GM12864 (cell line): ENCODE data around the gene WWOX.

Experiments
- DNase-seq: peaks from one replicate; pipeline ENCODE4 v3.0.0-alpha.2; 2011; ENCODE audit warnings: low read depth
- H3K4me3 ChIP-seq: 2 replicates; pipeline ENCODE4 v1.5.1; 2011; ENCODE audit warnings: mild to moderate bottlenecking, low read depth, low read length, control low read depth
- TF ChIP-seq, protein P1 (sequence below): IDR thresholded peaks from 2 replicates; pipeline ENCODE4 v1.5.1; 2011; ENCODE audit warnings: low read depth, mild to moderate bottlenecking, moderate library complexity, low read length, control low read depth, inconsistent platforms; ENCODE audit errors: missing control alignments

The WWOX gene

DNA sequence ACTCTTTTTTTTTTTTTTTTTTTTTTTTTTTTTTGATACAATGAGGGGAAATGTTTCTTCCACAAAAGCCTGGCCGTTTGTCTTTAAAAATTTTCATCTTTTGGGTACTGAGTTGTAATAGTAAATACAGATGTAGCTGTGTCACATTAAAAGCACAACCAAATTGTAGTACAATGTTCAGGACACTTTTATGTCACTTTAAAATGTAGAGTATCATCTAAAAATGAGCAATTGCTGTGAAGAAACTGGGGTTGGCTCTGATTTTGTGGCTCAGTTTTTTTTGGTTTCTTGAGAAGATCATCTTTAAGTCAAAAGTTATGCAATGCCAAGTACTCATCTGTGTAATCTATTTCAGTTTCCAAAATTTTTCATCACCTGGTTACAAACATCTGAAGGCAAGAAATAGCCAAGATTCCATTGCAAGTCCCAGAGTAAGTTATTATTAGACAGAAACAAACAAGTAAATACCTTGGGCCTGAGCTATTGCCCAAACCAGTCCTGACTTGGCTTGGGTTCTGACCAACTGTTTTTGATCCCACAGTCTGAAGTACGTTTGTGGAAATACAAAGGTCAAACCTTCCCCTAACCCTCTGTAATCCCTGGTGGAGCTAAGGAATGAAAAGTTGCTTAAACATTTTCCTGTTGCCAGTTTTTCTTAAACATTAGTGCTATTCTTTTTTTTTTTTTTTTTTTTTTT lies 717.2 kb downstream of the WWOX start:
- no peak overlapping the region for H3K4me3 ChIP-seq
- TF ChIP-seq, protein P1, sequence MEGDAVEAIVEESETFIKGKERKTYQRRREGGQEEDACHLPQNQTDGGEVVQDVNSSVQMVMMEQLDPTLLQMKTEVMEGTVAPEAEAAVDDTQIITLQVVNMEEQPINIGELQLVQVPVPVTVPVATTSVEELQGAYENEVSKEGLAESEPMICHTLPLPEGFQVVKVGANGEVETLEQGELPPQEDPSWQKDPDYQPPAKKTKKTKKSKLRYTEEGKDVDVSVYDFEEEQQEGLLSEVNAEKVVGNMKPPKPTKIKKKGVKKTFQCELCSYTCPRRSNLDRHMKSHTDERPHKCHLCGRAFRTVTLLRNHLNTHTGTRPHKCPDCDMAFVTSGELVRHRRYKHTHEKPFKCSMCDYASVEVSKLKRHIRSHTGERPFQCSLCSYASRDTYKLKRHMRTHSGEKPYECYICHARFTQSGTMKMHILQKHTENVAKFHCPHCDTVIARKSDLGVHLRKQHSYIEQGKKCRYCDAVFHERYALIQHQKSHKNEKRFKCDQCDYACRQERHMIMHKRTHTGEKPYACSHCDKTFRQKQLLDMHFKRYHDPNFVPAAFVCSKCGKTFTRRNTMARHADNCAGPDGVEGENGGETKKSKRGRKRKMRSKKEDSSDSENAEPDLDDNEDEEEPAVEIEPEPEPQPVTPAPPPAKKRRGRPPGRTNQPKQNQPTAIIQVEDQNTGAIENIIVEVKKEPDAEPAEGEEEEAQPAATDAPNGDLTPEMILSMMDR = no peak
- DNase-seq = no peak

GRCh38 chr16:78817200-78817739 lies 717.8 kb downstream of the WWOX start:
- no peak for DNase-seq
- TF ChIP-seq, protein P1 = no peak
- no peak overlapping the region for H3K4me3 ChIP-seq

- TF ChIP-seq, protein P1 = no peak
- no peak overlapping the region for H3K4me3 ChIP-seq
- DNase-seq = no peak
These were observed 721.9 kb downstream of the WWOX start for GRCh38 chr16:78821335-78821734.

- no peak overlapping the region for H3K4me3 ChIP-seq
- no peak for DNase-seq
- TF ChIP-seq, protein P1 = no peak
These were observed 723.1 kb downstream of the WWOX start for GRCh38 chr16:78822509-78822908.

DNA sequence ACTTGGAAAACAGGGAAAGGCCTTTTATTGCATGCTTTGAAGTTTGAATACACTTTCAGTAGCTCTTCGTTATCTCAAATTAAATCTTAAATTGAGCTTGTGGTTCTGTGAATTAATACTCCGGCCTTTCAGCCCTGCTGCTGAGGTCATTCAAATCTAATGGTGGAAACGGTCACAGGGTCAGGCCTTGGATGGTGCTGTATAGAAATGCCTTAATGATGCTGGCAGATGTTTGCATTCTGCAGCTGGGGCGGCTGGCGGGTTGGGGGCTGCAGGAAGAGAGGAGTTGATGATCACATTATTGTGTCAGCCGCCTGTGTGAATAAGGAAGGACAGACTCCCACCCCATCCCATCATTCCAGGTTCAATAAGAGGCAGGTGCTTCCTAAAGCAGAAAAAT lies 723.6 kb downstream of the WWOX start:
- TF ChIP-seq, protein P1 = no peak
- DNase-seq = no peak
- no peak overlapping the region for H3K4me3 ChIP-seq

- H3K4me3 ChIP-seq = no peak overlapping the region
- no peak for DNase-seq
- TF ChIP-seq, protein P1 = no peak
These were observed 729.8 kb downstream of the WWOX start for GRCh38 chr16:78829280-78829679.

DNA sequence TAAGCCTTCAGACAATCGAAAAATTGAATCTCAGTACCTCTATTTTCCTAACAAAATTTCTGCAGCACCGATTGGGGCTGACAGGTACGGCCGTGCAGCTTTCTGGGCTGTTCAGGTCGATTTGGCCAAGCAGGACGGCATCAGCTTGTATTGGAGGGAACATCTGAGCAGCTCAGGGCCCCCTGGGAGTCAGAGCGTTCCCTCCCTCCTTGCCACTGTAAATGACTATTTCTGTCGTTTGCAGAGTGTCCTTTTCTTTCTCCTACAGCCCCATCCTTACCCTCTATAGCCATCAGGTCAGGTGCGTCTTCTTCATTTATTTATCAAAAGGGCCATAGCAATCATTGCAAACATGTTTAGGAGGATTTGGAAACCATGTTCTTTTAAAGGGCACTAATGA lies 731.1 kb downstream of the WWOX start:
- no peak for DNase-seq
- H3K4me3 ChIP-seq = no peak overlapping the region
- TF ChIP-seq, protein P1 = no peak
